Measurements from ENCODE around the gene SLC45A1.

- TF ChIP-seq CTCF (IDR thresholded peaks at IDR 0.05; ENCODE audit: low read depth, low read length) (no peak), EZH2phosphoT487 (IDR thresholded peaks at IDR 0.05; ENCODE audit: low read depth) (no peak)
Measured at GRCh38 chr1:8307628-8308027, 10.3 kb upstream of the SLC45A1 start.
